Measurements from ENCODE around the gene KRTAP19-1. TPM values are rescaled to one million over a fixed set of nuclear protein-coding genes. Genes with fewer than 3 reads are reported as not detected.

Gene KRTAP19-1
- total RNA-seq, 1 experiment from 2014 or later = not detected

- CTCF ChIA-PET = no interaction called here
- no peaks in the 10 kb centered on the region for H3K9me3 ChIP-seq (ENCODE audit: low read depth, low read length, poor library complexity, severe bottlenecking)
- no peaks in the 10 kb centered on the region for H3K4me1 ChIP-seq (ENCODE audit: insufficient read depth, low read length, poor library complexity, severe bottlenecking)
- TF ChIP-seq, protein P1, sequence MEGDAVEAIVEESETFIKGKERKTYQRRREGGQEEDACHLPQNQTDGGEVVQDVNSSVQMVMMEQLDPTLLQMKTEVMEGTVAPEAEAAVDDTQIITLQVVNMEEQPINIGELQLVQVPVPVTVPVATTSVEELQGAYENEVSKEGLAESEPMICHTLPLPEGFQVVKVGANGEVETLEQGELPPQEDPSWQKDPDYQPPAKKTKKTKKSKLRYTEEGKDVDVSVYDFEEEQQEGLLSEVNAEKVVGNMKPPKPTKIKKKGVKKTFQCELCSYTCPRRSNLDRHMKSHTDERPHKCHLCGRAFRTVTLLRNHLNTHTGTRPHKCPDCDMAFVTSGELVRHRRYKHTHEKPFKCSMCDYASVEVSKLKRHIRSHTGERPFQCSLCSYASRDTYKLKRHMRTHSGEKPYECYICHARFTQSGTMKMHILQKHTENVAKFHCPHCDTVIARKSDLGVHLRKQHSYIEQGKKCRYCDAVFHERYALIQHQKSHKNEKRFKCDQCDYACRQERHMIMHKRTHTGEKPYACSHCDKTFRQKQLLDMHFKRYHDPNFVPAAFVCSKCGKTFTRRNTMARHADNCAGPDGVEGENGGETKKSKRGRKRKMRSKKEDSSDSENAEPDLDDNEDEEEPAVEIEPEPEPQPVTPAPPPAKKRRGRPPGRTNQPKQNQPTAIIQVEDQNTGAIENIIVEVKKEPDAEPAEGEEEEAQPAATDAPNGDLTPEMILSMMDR (conservative IDR thresholded peaks at IDR 0.05; ENCODE audit: low read depth, low read length) = peak; percentile 71
- no peak for TF ChIP-seq EZH2 (IDR thresholded peaks at IDR 0.05; ENCODE audit: borderline replicate concordance, low read depth, low read length, poor library complexity, severe bottlenecking)
- H3K36me3 ChIP-seq (ENCODE audit: insufficient read depth, low read length, poor library complexity, severe bottlenecking) = no peaks in the 10 kb centered on the region
- no peak overlapping the region for H3K4me3 ChIP-seq (ENCODE audit: low read depth, low read length, poor library complexity, severe bottlenecking)
- POLR2A ChIA-PET (ENCODE audit: low non-redundant PET) = no interaction called here
- H3K27ac ChIP-seq (ENCODE audit: low read depth, low read length, poor library complexity, severe bottlenecking) = no peak overlapping the region
- BruUV-seq (replicated peaks) = no TSS peak
- peak; percentile 21 for DNase-seq (ENCODE audit: low spot score)
- intact Hi-C loops (cut with micrococcal nuclease; ENCODE audit: unreplicated experiment) = loop anchor here (10.0 kb wide), 1 partner anchor 119 kb away; the partner anchor contains the start of gene KRTAP23-1
- H3K27me3 ChIP-seq (replicated peaks; ENCODE audit: insufficient read depth, low read depth, low read length, poor library complexity) = no peaks in the 10 kb centered on the region
Observed at GRCh38 chr21:30463713-30464112, 16.5 kb downstream of the KRTAP19-1 start.

DNA sequence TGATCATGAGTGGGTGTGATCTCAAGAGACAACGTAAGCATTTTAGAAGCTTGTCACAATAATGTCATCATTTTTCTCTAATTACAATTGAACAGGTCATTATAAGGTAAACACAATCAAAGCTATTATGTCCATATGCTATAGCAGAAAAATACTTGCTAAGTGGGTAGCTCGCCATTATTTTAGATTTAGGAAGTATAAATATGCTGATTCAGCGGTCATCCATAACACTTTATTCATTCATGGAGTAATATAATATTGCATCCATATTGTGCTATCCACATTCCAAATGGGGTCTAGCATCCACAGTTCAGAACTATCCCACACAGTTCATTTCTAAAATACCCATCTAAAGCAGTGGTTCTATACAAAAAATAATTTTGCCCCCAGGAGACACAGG, 31.7 kb downstream of the KRTAP19-1 start:
- intact Hi-C loops (cut with micrococcal nuclease; ENCODE audit: unreplicated experiment) = no loop called here

GRCh38 chr21:30447056-30447455, 33.1 kb downstream of the KRTAP19-1 start:
- ChIA-PET CTCF (no interaction called here), POLR2A (ENCODE audit: low non-redundant PET) (no interaction called here)
- Histone ChIP-seq H3K27me3 (replicated peaks; ENCODE audit: insufficient read depth, low read depth, low read length, poor library complexity) (peaks cover 12% of the 10 kb centered on the region), H3K4me1 (ENCODE audit: insufficient read depth, low read length, poor library complexity, severe bottlenecking) (no peaks in the 10 kb centered on the region), H3K9me3 (ENCODE audit: low read depth, low read length, poor library complexity, severe bottlenecking) (no peaks in the 10 kb centered on the region), H3K4me3 (ENCODE audit: low read depth, low read length, poor library complexity, severe bottlenecking) (no peak overlapping the region), H3K36me3 (ENCODE audit: insufficient read depth, low read length, poor library complexity, severe bottlenecking) (no peaks in the 10 kb centered on the region), H3K27ac (ENCODE audit: low read depth, low read length, poor library complexity, severe bottlenecking) (no peak overlapping the region)
- TF ChIP-seq, protein P1 (conservative IDR thresholded peaks at IDR 0.05; ENCODE audit: low read depth, low read length) = no peak
- TF ChIP-seq EZH2 (IDR thresholded peaks at IDR 0.05; ENCODE audit: borderline replicate concordance, low read depth, low read length, poor library complexity, severe bottlenecking) = no peak
- no TSS peak for BruUV-seq (replicated peaks)
- intact Hi-C loops (cut with micrococcal nuclease; ENCODE audit: unreplicated experiment) = no loop called here
- DNase-seq (ENCODE audit: low spot score) = no peak

More for the DNA sequence above, 31.7 kb downstream of the KRTAP19-1 start:
- Histone ChIP-seq H3K4me1 (ENCODE audit: insufficient read depth, low read length, poor library complexity, severe bottlenecking) (no peaks in the 10 kb centered on the region), H3K27me3 (replicated peaks; ENCODE audit: insufficient read depth, low read depth, low read length, poor library complexity) (peaks cover 12% of the 10 kb centered on the region), H3K27ac (ENCODE audit: low read depth, low read length, poor library complexity, severe bottlenecking) (no peak overlapping the region), H3K4me3 (ENCODE audit: low read depth, low read length, poor library complexity, severe bottlenecking) (no peak overlapping the region), H3K36me3 (ENCODE audit: insufficient read depth, low read length, poor library complexity, severe bottlenecking) (no peaks in the 10 kb centered on the region), H3K9me3 (ENCODE audit: low read depth, low read length, poor library complexity, severe bottlenecking) (no peaks in the 10 kb centered on the region)
- ChIA-PET POLR2A (ENCODE audit: low non-redundant PET) (no interaction called here), CTCF (no interaction called here)
- no peak for TF ChIP-seq EZH2 (IDR thresholded peaks at IDR 0.05; ENCODE audit: borderline replicate concordance, low read depth, low read length, poor library complexity, severe bottlenecking)
- DNase-seq (ENCODE audit: low spot score) = no peak
- no TSS peak for BruUV-seq (replicated peaks)

DNA sequence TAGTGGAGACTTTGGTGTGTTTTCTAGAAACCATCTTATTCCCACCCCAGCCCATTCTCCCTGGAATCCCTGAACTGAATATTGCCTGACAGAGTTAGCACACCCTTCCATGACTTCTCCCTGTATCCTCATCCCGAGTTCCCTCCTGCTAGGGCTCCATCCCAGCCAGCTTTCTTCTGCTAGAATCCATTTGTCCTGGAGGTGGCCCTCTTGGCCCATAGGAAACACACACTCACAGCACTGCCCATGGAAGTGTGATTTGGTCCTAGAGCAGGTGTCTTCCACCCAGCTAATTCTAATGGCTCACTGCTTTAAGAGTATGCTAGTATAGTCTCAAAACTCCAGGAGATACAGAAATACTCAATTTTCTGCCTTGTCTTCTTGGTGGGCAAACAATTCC, 36.0 kb downstream of the KRTAP19-1 start:
- POLR2A ChIA-PET (ENCODE audit: low non-redundant PET) = no interaction called here
- Histone ChIP-seq H3K4me3 (ENCODE audit: low read depth, low read length, poor library complexity, severe bottlenecking) (no peak overlapping the region), H3K4me1 (ENCODE audit: insufficient read depth, low read length, poor library complexity, severe bottlenecking) (no peaks in the 10 kb centered on the region), H3K27me3 (replicated peaks; ENCODE audit: insufficient read depth, low read depth, low read length, poor library complexity) (no peaks in the 10 kb centered on the region), H3K36me3 (ENCODE audit: insufficient read depth, low read length, poor library complexity, severe bottlenecking) (no peaks in the 10 kb centered on the region), H3K9me3 (ENCODE audit: low read depth, low read length, poor library complexity, severe bottlenecking) (no peaks in the 10 kb centered on the region), H3K27ac (ENCODE audit: low read depth, low read length, poor library complexity, severe bottlenecking) (no peak overlapping the region)
- no TSS peak for BruUV-seq (replicated peaks)
- no peak for TF ChIP-seq EZH2 (IDR thresholded peaks at IDR 0.05; ENCODE audit: borderline replicate concordance, low read depth, low read length, poor library complexity, severe bottlenecking)
- TF ChIP-seq, protein P1 (conservative IDR thresholded peaks at IDR 0.05; ENCODE audit: low read depth, low read length) = no peak
- CTCF ChIA-PET = no interaction called here
- no peak for DNase-seq (ENCODE audit: low spot score)
- intact Hi-C loops (cut with micrococcal nuclease; ENCODE audit: unreplicated experiment) = no loop called here

All from A673 (cell line).